ENCODE data around the gene ADAMTSL1.

Gene ADAMTSL1

DNA sequence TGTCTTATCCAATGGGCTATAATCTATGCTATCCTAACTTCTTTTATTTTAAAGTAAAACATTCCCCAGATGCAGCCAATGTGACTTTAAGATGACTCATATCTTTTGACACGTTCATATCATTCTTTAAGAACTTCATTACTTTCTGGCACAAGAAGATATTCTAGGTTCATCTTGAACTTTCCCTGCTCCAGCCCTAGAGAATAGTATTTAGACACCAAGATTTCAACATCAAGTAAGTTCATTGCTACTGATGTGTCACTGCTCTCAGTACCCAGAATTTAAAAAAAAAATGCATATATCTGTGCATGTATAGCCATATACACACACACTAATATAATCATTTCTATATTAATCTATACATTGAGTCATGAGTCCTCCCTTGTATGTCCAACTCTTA lies 383.8 kb downstream of the ADAMTSL1 start:
- Histone ChIP-seq H4K20me1 (ENCODE audit: insufficient read depth, low read length, poor library complexity, severe bottlenecking) (no peaks in the 10 kb centered on the region), H3F3A (ENCODE audit: low read depth) (no peaks in the 10 kb centered on the region), H3K4me3 (ENCODE audit: low read length, poor library complexity, severe bottlenecking) (no peak overlapping the region), H3K36me3 (ENCODE audit: insufficient read depth, low read length) (no peaks in the 10 kb centered on the region), H3K79me2 (ENCODE audit: insufficient read depth, low read length) (no peaks in the 10 kb centered on the region), H3K9me2 (replicated peaks; ENCODE audit: low read depth, low read length) (no peaks in the 10 kb centered on the region), H2AFZ (ENCODE audit: low read length) (no peak overlapping the region), H3K4me2 (ENCODE audit: low read depth, low read length, poor library complexity, severe bottlenecking) (no peak overlapping the region), H3K9me3 (ENCODE audit: insufficient read depth, low read depth, low read length) (no peaks in the 10 kb centered on the region), H3K4me1 (ENCODE audit: insufficient read depth, low read length, poor library complexity, severe bottlenecking) (no peaks in the 10 kb centered on the region), H3K27me3 (ENCODE audit: insufficient read depth, low read length, poor library complexity, severe bottlenecking) (no peaks in the 10 kb centered on the region), H3K9ac (ENCODE audit: low read depth, low read length, poor library complexity, severe bottlenecking) (no peak overlapping the region)
- TF ChIP-seq, protein P1, sequence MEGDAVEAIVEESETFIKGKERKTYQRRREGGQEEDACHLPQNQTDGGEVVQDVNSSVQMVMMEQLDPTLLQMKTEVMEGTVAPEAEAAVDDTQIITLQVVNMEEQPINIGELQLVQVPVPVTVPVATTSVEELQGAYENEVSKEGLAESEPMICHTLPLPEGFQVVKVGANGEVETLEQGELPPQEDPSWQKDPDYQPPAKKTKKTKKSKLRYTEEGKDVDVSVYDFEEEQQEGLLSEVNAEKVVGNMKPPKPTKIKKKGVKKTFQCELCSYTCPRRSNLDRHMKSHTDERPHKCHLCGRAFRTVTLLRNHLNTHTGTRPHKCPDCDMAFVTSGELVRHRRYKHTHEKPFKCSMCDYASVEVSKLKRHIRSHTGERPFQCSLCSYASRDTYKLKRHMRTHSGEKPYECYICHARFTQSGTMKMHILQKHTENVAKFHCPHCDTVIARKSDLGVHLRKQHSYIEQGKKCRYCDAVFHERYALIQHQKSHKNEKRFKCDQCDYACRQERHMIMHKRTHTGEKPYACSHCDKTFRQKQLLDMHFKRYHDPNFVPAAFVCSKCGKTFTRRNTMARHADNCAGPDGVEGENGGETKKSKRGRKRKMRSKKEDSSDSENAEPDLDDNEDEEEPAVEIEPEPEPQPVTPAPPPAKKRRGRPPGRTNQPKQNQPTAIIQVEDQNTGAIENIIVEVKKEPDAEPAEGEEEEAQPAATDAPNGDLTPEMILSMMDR (conservative IDR thresholded peaks at IDR 0.05; ENCODE audit: low read length): no peak
- no peak for TF ChIP-seq EZH2phosphoT487 (IDR thresholded peaks at IDR 0.05; ENCODE audit: borderline replicate concordance)

GRCh38 chr9:18861609-18862544 lies 387.9 kb downstream of the ADAMTSL1 start:
- no peaks in the 10 kb centered on the region for H3K9me3 ChIP-seq (ENCODE audit: insufficient read depth, low read depth, low read length)
- no peak overlapping the region for H3K4me2 ChIP-seq (ENCODE audit: low read depth, low read length, poor library complexity, severe bottlenecking)
- H3K4me3 ChIP-seq (ENCODE audit: low read length, poor library complexity, severe bottlenecking): no peak overlapping the region
- no peaks in the 10 kb centered on the region for H3F3A ChIP-seq (ENCODE audit: low read depth)
- no peaks in the 10 kb centered on the region for H3K79me2 ChIP-seq (ENCODE audit: insufficient read depth, low read length)
- no peaks in the 10 kb centered on the region for H3K4me1 ChIP-seq (ENCODE audit: insufficient read depth, low read length, poor library complexity, severe bottlenecking)
- H3K27me3 ChIP-seq (ENCODE audit: insufficient read depth, low read length, poor library complexity, severe bottlenecking): no peaks in the 10 kb centered on the region
- H3K9me2 ChIP-seq (replicated peaks; ENCODE audit: low read depth, low read length): no peaks in the 10 kb centered on the region
- no peaks in the 10 kb centered on the region for H3K36me3 ChIP-seq (ENCODE audit: insufficient read depth, low read length)
- H3K9ac ChIP-seq (ENCODE audit: low read depth, low read length, poor library complexity, severe bottlenecking): no peak overlapping the region
- no peak for TF ChIP-seq EZH2phosphoT487 (IDR thresholded peaks at IDR 0.05; ENCODE audit: borderline replicate concordance)
- H2AFZ ChIP-seq (ENCODE audit: low read length): no peak overlapping the region
- no peaks in the 10 kb centered on the region for H4K20me1 ChIP-seq (ENCODE audit: insufficient read depth, low read length, poor library complexity, severe bottlenecking)

DNA sequence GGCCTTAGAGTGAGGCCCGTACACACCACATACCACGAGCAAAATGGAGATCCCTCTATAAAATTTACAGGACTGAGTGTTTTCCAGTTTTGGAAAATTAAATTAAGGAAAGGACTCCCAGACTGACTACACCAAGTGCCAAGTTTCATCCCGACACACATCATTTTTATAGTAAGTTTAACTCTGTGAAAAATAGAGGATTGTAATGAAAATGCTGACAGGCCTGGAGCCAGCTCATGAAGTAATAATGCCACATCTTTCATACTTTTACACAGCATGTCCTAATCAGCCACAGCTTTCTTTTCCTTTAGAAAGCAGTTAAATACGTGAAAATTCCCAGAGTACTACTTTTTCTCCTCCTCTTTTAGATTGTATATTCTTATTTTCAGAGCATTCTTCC lies 389.8 kb downstream of the ADAMTSL1 start:
- H3K4me2 ChIP-seq (ENCODE audit: low read depth, low read length, poor library complexity, severe bottlenecking): no peak overlapping the region
- no peaks in the 10 kb centered on the region for H3K9me2 ChIP-seq (replicated peaks; ENCODE audit: low read depth, low read length)
- H2AFZ ChIP-seq (ENCODE audit: low read length): no peak overlapping the region
- H3K4me3 ChIP-seq (ENCODE audit: low read length, poor library complexity, severe bottlenecking): no peak overlapping the region
- no peaks in the 10 kb centered on the region for H3F3A ChIP-seq (ENCODE audit: low read depth)
- no peaks in the 10 kb centered on the region for H3K79me2 ChIP-seq (ENCODE audit: insufficient read depth, low read length)
- no peak overlapping the region for H3K9ac ChIP-seq (ENCODE audit: low read depth, low read length, poor library complexity, severe bottlenecking)
- no peaks in the 10 kb centered on the region for H3K27me3 ChIP-seq (ENCODE audit: insufficient read depth, low read length, poor library complexity, severe bottlenecking)
- no peaks in the 10 kb centered on the region for H4K20me1 ChIP-seq (ENCODE audit: insufficient read depth, low read length, poor library complexity, severe bottlenecking)
- H3K9me3 ChIP-seq (ENCODE audit: insufficient read depth, low read depth, low read length): no peaks in the 10 kb centered on the region
- no peaks in the 10 kb centered on the region for H3K4me1 ChIP-seq (ENCODE audit: insufficient read depth, low read length, poor library complexity, severe bottlenecking)
- TF ChIP-seq EZH2phosphoT487 (IDR thresholded peaks at IDR 0.05; ENCODE audit: borderline replicate concordance): no peak
- TF ChIP-seq, protein P1 (conservative IDR thresholded peaks at IDR 0.05; ENCODE audit: low read length): no peak
- no peaks in the 10 kb centered on the region for H3K36me3 ChIP-seq (ENCODE audit: insufficient read depth, low read length)
